Measurements from ENCODE around the gene RBP7. TPM values are rescaled to one million over a fixed set of nuclear protein-coding genes. Genes with fewer than 3 reads are reported as not detected.
"Not testable (repeated sequence)": the region's sequence is repeated elsewhere in the genome, so short reads cannot be mapped to it uniquely, and the experiment has no call there.

The RBP7 gene
- total RNA-seq (2014; rRNA removed; shearing (Covaris generic)) = 0.49 and 0.62 TPM in 2 replicates
- polyA plus RNA-seq (2014; cell fraction: nucleus; rRNA removed) = not detected in 2 replicates

GRCh38 chr1:9996624-9997582, at the start of gene RBP7:
RBP7 (plus strand) TSS chr1:9997228; CDS start chr1:9997259, 31 bp downstream.
- no peak for DNase-seq (ENCODE audit: extremely low read depth, low read depth)

GRCh38 chr1:9957726-9958125, 39.3 kb upstream of the RBP7 start:
- DNase-seq (ENCODE audit: extremely low read depth, low read depth) = no peak

- no peak for DNase-seq (ENCODE audit: extremely low read depth, low read depth)
Measured at GRCh38 chr1:9960011-9960410, 37.0 kb upstream of the RBP7 start.

GRCh38 chr1:9960706-9961562, 36.1 kb upstream of the RBP7 start:
- peak; percentile 27 for DNase-seq (ENCODE audit: extremely low read depth, low read depth)

- no peak for DNase-seq (ENCODE audit: extremely low read depth, low read depth)
Measured at GRCh38 chr1:9984253-9984652, 12.8 kb upstream of the RBP7 start.

GRCh38 chr1:9985001-9985400, 12.0 kb upstream of the RBP7 start:
- no peak for DNase-seq (ENCODE audit: extremely low read depth, low read depth)

- no peak for DNase-seq (ENCODE audit: extremely low read depth, low read depth)
Measured at GRCh38 chr1:9989773-9990172, 7.3 kb upstream of the RBP7 start.

- DNase-seq (ENCODE audit: extremely low read depth, low read depth) = no peak
Measured at GRCh38 chr1:9990944-9991343, 6.1 kb upstream of the RBP7 start.

- DNase-seq (ENCODE audit: extremely low read depth, low read depth) = no peak
Measured at GRCh38 chr1:9992910-9993309, 4.1 kb upstream of the RBP7 start.

- no peak for DNase-seq (ENCODE audit: extremely low read depth, low read depth)
Measured at GRCh38 chr1:9993561-9994075, 3.4 kb upstream of the RBP7 start.

GRCh38 chr1:10001016-10001665, 4.1 kb downstream of the RBP7 start:
- DNase-seq (ENCODE audit: extremely low read depth, low read depth) = no peak

- DNase-seq (ENCODE audit: extremely low read depth, low read depth) = not testable (repeated sequence)
Measured at GRCh38 chr1:10005248-10005647, 8.2 kb downstream of the RBP7 start.

- DNase-seq (ENCODE audit: extremely low read depth, low read depth) = no peak
Measured at GRCh38 chr1:10007169-10007568, 10.1 kb downstream of the RBP7 start.

- DNase-seq (ENCODE audit: extremely low read depth, low read depth) = no peak
Measured at GRCh38 chr1:10014016-10014415, 17.0 kb downstream of the RBP7 start.

GRCh38 chr1:10019561-10019960, 22.5 kb downstream of the RBP7 start:
- DNase-seq (ENCODE audit: extremely low read depth, low read depth) = no peak

GRCh38 chr1:10020086-10020485, 23.1 kb downstream of the RBP7 start:
- no peak for DNase-seq (ENCODE audit: extremely low read depth, low read depth)

- DNase-seq (ENCODE audit: extremely low read depth, low read depth) = not testable (repeated sequence)
Measured at GRCh38 chr1:10020678-10021077, 23.6 kb downstream of the RBP7 start.

- DNase-seq (ENCODE audit: extremely low read depth, low read depth) = not testable (repeated sequence)
Measured at GRCh38 chr1:10021992-10022391, 25.0 kb downstream of the RBP7 start.

- no peak for DNase-seq (ENCODE audit: extremely low read depth, low read depth)
Measured at GRCh38 chr1:10022656-10023055, 25.6 kb downstream of the RBP7 start.

- no peak for DNase-seq (ENCODE audit: extremely low read depth, low read depth)
Measured at GRCh38 chr1:10025354-10025753, 28.3 kb downstream of the RBP7 start.

GRCh38 chr1:10027027-10027426, 30.0 kb downstream of the RBP7 start:
- DNase-seq (ENCODE audit: extremely low read depth, low read depth) = no peak
